ENCODE measurements around the gene RAPGEF4. TPM values are rescaled to one million over a fixed set of nuclear protein-coding genes. Genes with fewer than 3 reads are reported as not detected.
A peak's percentile ranks its signal among the peaks of the same experiment; 100 is the strongest.
"Not testable (repeated sequence)": the region's sequence is repeated elsewhere in the genome, so short reads cannot be mapped to it uniquely, and the experiment has no call there.

Gene RAPGEF4
- total RNA-seq, 1 experiment from 2014 or later: not detected

GRCh38 chr2:172772633-172773032 is 37.0 kb downstream of the RAPGEF4 start:
- no peak for DNase-seq (ENCODE audit: low spot score)

GRCh38 chr2:172774302-172774701 is 38.7 kb downstream of the RAPGEF4 start:
- no peak for DNase-seq (ENCODE audit: low spot score)

DNA sequence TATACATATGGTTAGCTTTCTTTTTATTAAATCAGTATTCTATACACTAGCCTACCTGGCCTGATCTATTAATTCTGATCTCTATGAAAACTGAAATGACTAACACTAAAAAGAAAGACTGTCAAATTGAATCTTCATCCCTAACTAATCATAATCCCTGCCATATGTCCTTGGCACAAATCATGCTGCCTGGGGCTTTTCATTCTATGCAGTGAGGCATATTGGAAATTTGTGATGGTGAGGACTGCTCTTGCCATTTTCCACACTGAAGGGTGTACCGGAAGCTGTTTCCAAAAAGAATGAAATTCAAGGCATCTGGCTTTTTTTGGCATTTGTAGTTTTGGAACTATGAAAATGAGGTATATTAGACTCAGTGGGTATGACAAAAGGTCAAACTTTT is 39.7 kb downstream of the RAPGEF4 start:
- DNase-seq (ENCODE audit: low spot score): no peak

GRCh38 chr2:172777431-172777830 is 41.8 kb downstream of the RAPGEF4 start:
- no peak for DNase-seq (ENCODE audit: low spot score)

DNA sequence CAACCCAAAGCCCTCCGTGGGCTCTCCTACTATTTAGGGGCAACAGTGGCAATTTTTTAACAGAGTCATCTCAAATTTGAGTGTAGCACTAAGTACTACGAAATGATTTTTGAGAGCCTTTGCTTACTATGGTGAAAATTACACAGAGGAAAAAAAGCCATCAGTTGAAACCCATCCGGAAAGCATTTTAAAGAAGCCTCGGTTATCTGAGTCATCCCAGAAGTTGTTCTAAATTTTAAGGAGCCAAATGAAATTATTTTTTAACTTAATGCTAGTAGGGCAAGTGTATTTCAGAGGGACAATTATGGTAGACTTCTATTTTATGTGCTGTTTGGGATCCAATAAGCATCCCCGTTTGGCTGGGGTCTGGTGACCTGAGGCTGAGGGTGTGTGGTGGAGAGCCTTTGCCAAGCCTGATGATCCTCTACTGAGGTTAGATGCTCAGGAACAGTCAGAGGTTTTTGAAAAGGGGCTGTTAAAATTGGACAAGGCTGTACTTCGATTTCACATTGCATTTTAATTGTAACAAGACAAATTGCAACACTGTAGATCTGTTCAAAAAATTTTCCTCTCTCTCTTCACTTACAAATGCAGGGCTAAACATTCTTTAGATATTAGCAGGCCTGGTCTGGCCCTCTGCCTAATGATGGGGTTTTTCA is 47.0 kb downstream of the RAPGEF4 start:
- DNase-seq (ENCODE audit: low spot score): no peak

DNA sequence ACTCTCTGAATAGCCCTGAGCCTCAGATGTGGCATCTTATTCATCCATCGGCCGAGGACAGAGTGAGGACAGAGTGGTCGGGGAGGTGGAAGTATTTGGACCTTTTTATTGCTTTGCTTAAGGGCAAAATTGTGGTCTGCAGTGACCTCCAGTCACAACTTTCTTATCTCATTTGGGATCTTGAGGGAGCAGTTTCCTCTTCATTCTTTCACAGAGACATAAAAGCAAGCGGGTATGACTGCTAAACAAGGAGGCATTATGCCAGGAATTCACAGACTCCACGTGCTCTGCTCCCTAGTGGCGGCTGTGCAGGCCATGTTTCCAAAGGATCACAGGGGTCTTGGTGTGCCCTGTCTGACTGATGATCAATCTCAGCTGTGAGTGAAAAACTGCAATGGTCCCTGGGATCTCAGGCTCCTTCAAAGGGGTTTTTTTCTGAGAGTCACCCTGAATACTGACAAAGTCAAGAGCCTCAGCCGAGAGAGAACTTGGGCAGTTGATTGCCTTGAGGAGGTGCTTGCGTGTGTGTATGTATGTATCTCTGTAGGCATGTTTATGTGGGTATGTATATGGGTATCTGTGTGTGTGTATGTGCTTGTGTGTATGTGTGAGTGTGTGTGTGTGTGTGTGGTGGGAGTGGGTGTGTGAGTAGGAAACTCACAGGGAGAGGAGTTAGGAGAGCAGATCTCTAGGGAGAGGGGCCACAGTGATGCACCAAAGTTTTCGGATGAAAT is 47.7 kb downstream of the RAPGEF4 start:
- peak; percentile 75 for DNase-seq (ENCODE audit: low spot score)

DNA sequence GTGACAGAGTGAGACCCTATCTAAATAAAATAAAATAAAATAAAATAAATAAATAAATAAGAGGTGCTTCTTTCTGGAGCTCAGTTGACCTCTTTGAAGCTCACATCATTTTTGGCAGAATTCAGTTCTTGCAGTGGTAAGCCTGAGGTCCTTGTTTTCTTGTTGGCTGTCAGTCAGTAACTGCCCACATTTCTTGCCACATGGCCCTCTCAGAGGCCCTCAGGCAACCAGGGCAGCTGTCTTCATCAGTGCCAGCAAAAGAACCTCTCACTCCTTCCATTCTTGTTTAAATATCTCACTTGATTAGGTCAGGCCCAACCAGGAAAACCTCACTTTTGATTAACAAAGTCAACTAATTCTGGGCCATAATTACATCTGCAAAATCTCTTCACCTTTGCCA is 53.2 kb downstream of the RAPGEF4 start:
- no peak for DNase-seq (ENCODE audit: low spot score)

DNA sequence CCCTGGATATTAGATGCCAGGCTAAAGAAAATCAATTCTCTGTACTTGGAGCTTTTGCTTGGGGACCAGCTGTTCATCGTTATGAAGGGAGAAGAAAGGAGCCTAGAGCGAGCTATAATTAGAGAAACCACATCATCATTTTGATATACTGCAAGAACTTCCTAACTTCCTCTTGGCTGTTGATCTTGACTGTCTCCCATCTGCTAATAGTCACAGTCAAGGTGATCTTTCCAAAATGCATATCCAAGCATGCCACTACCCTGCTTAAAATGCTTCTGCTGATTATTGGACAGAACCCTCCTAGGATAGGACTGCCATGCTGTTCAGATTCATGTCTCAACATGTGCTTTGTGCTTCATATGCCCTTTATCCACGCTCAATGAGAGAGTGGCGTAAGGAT is 54.8 kb downstream of the RAPGEF4 start:
- DNase-seq (ENCODE audit: low spot score): no peak

- DNase-seq (ENCODE audit: low spot score): no peak
Measured at GRCh38 chr2:172791953-172792352, 56.3 kb downstream of the RAPGEF4 start.

- no peak for DNase-seq (ENCODE audit: low spot score)
Measured at GRCh38 chr2:172792711-172793110, 57.1 kb downstream of the RAPGEF4 start.

- DNase-seq (ENCODE audit: low spot score): not testable (repeated sequence)
Measured at GRCh38 chr2:172803308-172803707, 67.7 kb downstream of the RAPGEF4 start.

DNA sequence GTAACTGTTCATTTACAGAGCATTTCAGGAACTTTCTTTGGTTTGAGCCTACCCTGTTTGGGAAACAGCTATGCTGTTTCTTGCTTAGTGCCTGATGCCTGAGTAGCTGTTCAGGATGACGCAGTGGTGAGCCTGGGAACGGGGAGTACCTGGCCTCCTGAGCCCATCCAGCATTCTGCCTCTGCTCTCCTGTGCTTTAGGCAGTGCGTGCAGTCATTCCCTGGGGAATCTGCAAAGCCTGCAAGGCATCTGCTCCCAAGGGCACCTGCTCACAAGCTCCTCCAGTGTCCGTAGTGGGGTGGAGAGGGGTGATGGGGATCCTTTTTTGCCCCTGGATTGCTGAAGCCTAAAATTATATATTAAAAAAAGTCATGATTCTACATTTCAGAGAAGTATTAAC is 68.8 kb downstream of the RAPGEF4 start:
- no peak for DNase-seq (ENCODE audit: low spot score)

DNA sequence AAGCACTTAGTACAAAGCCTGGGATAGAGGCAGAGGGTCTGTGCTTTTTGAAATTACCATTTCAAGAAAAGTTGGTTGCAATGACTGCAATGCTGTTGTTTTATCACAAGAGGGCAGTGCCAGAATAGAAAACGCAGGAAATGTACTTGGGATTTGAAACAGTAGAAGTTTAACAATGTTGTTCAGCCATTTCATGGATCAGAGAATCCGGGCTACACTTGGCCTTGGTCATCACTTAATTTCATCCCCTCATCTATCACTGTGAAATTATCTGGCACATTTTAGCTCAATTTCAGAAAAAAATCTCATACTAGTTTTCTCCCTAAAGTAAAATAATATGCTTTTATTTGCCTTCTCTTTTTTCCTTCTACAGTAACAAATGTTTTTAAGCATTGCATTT is 70.8 kb downstream of the RAPGEF4 start:
- peak; percentile 61 for DNase-seq (ENCODE audit: low spot score)

- DNase-seq (ENCODE audit: low spot score): no peak
Measured at GRCh38 chr2:172806996-172807395, 71.4 kb downstream of the RAPGEF4 start.

DNA sequence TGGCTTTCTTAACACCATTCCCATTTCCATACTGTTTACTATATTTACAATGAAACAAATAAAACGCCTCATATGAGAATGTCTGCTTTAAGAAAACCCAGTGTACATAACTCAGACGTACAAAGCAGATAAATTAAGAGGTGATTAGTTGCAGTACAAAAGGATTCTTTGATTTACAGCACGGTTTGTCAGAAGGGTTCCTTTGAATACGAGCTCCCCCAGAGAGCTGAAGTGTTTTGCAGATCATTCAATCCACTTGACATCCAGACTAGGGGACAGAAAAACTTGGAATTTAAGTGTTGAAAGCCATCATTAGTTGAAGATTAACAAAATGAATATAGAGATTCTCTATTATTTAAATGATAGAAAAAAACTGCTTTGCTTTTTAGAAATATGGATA is 72.5 kb downstream of the RAPGEF4 start:
- DNase-seq (ENCODE audit: low spot score): no peak

DNA sequence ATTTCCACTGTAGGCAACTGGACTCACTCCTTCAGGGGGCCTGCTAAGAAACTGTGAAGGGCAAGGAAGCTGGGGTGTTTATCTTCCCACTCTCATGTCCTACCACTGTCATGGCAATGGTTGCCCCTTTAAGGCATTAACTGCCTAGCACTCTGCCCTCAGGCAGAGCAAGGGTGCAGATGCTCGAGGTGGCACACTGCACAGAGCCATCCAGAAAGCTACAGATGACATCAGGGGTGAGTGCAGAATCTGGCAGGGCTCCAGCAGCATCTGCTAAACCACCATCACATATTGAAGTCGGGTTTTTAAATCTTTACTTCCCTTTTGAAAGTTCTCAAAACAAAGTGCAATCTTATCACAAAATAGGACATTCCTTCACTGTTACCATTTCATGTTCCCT is 75.4 kb downstream of the RAPGEF4 start:
- DNase-seq (ENCODE audit: low spot score): no peak

DNA sequence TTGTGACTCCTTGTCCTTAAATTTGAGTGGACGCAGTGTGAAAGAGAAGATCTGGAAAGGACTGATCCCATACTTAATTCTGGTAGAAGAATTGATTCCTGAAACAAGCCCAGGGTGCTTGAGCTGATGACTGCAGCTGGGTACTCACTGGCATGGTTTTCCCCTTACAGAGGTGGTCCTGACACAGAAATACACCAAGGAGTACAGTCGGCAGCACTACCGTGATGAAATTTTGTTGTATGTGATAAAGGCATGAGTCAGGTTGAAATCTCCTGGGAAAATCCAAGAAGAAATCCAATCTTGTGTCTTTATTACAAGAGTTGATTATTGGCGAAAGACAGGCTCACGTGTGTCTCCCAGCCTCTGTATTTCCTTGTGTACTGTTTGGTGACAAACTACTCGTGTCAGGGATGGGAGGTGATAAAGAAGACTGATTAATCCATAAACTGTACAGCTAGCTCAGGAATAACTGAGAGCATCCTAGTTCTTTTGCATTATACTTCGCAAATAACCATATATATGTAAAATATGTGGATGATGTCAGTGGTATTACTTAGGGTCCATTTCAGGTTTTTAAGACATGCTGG is 76.6 kb downstream of the RAPGEF4 start:
- DNase-seq (ENCODE audit: low spot score): no peak

DNA sequence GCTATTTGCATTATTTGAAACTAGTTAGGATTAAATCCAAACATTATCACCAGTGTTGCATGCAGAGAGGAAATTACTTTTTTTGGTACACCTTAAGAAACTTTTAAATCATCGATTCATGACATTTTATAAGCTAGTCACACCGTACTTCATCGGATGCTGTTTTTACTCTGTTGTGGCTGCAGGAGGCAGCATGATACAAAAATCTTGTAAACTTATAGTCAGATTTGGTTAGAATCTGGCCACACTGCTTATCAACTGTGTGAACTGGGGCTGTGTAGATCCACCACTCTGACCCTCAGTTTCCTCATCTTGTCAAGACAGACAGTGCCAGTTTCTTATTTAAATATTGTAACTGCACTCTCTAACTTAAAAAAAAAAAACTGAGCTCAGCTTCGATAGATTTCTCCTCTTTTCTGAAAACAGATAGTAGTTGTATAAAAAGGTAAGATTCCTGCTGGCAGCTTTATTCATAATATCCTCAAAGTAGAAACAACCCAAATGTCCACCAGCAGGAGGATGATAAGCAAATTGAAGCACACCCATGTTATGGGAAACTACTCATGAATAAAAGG is 77.8 kb downstream of the RAPGEF4 start:
- peak; percentile 35 for DNase-seq (ENCODE audit: low spot score)

GRCh38 chr2:172817411-172817810 is 81.8 kb downstream of the RAPGEF4 start:
- DNase-seq (ENCODE audit: low spot score): no peak

- no peak for DNase-seq (ENCODE audit: low spot score)
Measured at GRCh38 chr2:172819943-172820342, 84.3 kb downstream of the RAPGEF4 start.

- no peak for DNase-seq (ENCODE audit: low spot score)
Measured at GRCh38 chr2:172821370-172822338, 86.0 kb downstream of the RAPGEF4 start.
